K562 (cell line): ENCODE measurements around the gene AGO3. TPM values are rescaled to one million over a fixed set of nuclear protein-coding genes. Genes with fewer than 3 reads are reported as not detected.

Experiments
- ATF3 ChIP-seq, 2 experiments: fragments of 450-650 bp in 1 of 2; sonication (generic) in 1 of 2; formaldehyde crosslinking in 1 of 2; IDR thresholded peaks in 1 of 2; conservative IDR thresholded peaks in 1 of 2; 2 replicates each; pipeline versions ENCODE4 v1.6.1 to v1.8.1; 2016 to 2023; ENCODE audit warnings: mild to moderate bottlenecking in 2 of 2, moderate library complexity in 2 of 2, inconsistent platforms in 1 of 2, missing genetic modification reagents in 1 of 2
- BHLHE40 ChIP-seq: IDR thresholded peaks from 2 replicates; pipeline ENCODE4 v1.6.1; 2011; ENCODE audit warnings: low read length, improper control_type of control experiment
- CCAR2 ChIP-seq: fragments of 200-400 bp; formaldehyde crosslinking; IDR thresholded peaks from 2 replicates; pipeline ENCODE4 v1.6.1; 2017; ENCODE audit warnings: mild to moderate bottlenecking, low read depth, low read length
- CTCF ChIP-seq, 3 experiments: IDR thresholded peaks in 2 of 3; conservative IDR thresholded peaks in 1 of 3; 2 replicates each; pipeline ENCODE4 v1.5.1; 2011 to 2012; ENCODE audit warnings: low read length in 3 of 3, mild to moderate bottlenecking in 3 of 3, control low read depth in 2 of 3, improper control_type of control experiment in 1 of 3, inconsistent platforms in 1 of 3, low read depth in 1 of 3, mixed read lengths in 1 of 3, moderate library complexity in 1 of 3; ENCODE audit not compliant: insufficient read depth in 2 of 3
- EP400 ChIP-seq: fragments of 450-650 bp; IDR thresholded peaks from 2 replicates; pipeline ENCODE4 v1.6.1; 2017; ENCODE audit warnings: antibody characterized with exemption, mild to moderate bottlenecking, moderate library complexity
- ETV5 ChIP-seq: sonication (generic); formaldehyde crosslinking; IDR thresholded peaks from 2 replicates; pipeline ENCODE4 v1.4.0; 2020; ENCODE audit warnings: low read depth, mild to moderate bottlenecking, missing genetic modification reagents
- FOXK2 ChIP-seq, 2 experiments: fragments of 450-650 bp; IDR thresholded peaks in 1 of 2; conservative IDR thresholded peaks in 1 of 2; 2 replicates each; pipeline ENCODE4 v1.6.1; 2016; ENCODE audit warnings: low read depth in 2 of 2, mild to moderate bottlenecking in 1 of 2
- KAT2B ChIP-seq: IDR thresholded peaks from one replicate; pipeline ENCODE4 v1.6.1; 2012; ENCODE audit warnings: low read depth, mild to moderate bottlenecking, control low read depth, inconsistent platforms, low read length, moderate library complexity
- MEF2D ChIP-seq: conservative IDR thresholded peaks from 2 replicates; pipeline ENCODE4 v1.6.1; 2016; ENCODE audit warnings: low read depth, missing genetic modification characterization, missing compliant biosample characterization
- NCOR1 ChIP-seq: fragments of 450-650 bp; IDR thresholded peaks from 2 replicates; pipeline ENCODE4 v1.6.1; 2016; ENCODE audit warnings: mild to moderate bottlenecking, moderate library complexity
- RBM25 ChIP-seq: fragments of 200-400 bp; formaldehyde crosslinking; IDR thresholded peaks from 2 replicates; pipeline ENCODE4 v1.6.1; 2018; ENCODE audit warnings: low read length, low read depth, moderate library complexity; ENCODE audit not compliant: severe bottlenecking
- RCOR1 ChIP-seq, 2 experiments: IDR thresholded peaks; 2 replicates each; pipeline ENCODE4 v1.6.1; 2012; ENCODE audit warnings: low read depth in 2 of 2, low read length in 2 of 2, borderline replicate concordance in 1 of 2, improper control_type of control experiment in 1 of 2
- SIN3B ChIP-seq: fragments of 450-650 bp; IDR thresholded peaks from 2 replicates; pipeline ENCODE4 v1.6.1; 2017; ENCODE audit warnings: low read depth, mild to moderate bottlenecking, moderate library complexity
- SP2 ChIP-seq: IDR thresholded peaks from 2 replicates; pipeline ENCODE4 v1.6.1; 2011; ENCODE audit warnings: mild to moderate bottlenecking, low read depth, low read length, moderate library complexity; ENCODE audit not compliant: poor library complexity, severe bottlenecking; ENCODE audit errors: extremely low read depth
- SRF ChIP-seq, 2 experiments: fragments of 250-450, 450-650 bp in 1 of 2; sonication (Bioruptor Pico) in 1 of 2; sonication (generic) in 1 of 2; formaldehyde crosslinking; IDR thresholded peaks; 2 replicates each; pipeline versions ENCODE4 v1.5.0 to v1.5.1; 2020 to 2022; ENCODE audit warnings: mild to moderate bottlenecking in 1 of 2, missing genetic modification reagents in 1 of 2
- TCF15 ChIP-seq: fragments of 250-450 bp; sonication (Bioruptor Pico); IDR thresholded peaks from 2 replicates; pipeline ENCODE4 v1.8.0; 2022; ENCODE audit warnings: moderate library complexity, mild to moderate bottlenecking, inconsistent platforms
- ZFP30 ChIP-seq: fragments of 250-450 bp; sonication (Bioruptor Pico); IDR thresholded peaks from 2 replicates; pipeline ENCODE4 v1.8.0; 2022; ENCODE audit warnings: moderate library complexity, mild to moderate bottlenecking, inconsistent platforms, borderline replicate concordance
- ZNF124 ChIP-seq: sonication (generic); formaldehyde crosslinking; IDR thresholded peaks from 2 replicates; pipeline ENCODE4 v1.8.1; 2022; ENCODE audit warnings: missing genetic modification reagents
- ZNF143 ChIP-seq: sonication (generic); formaldehyde crosslinking; IDR thresholded peaks from 2 replicates; pipeline ENCODE4 v1.9.0; 2022; ENCODE audit warnings: mild to moderate bottlenecking, missing genetic modification reagents
- ZNF277 ChIP-seq: fragments of 250-450 bp; sonication (Bioruptor Pico); IDR thresholded peaks from 2 replicates; pipeline ENCODE4 v1.8.0; 2022; ENCODE audit warnings: inconsistent platforms, mild to moderate bottlenecking, moderate library complexity, borderline replicate concordance
- ZNF316 ChIP-seq: fragments of 450-650 bp; IDR thresholded peaks from 2 replicates; pipeline ENCODE4 v1.6.1; 2016
- ZNF384 ChIP-seq: IDR thresholded peaks from 2 replicates; pipeline ENCODE4 v1.6.1; 2012; ENCODE audit warnings: low read depth, low read length, improper control_type of control experiment
- polyA plus RNA-seq, 8 experiments: library from polyadenylated mRNA; depleted of rRNA in 4 of 8; stranded (reverse) in 5 of 8; unstranded in 3 of 8; fragments of >200 nt; fragmentation: Nextera tagmentation in 2 of 8; fragmentation: Illumina TruSeq in 1 of 8; extraction: Ambion mirVana in 2 of 8; extraction: Trizol in 1 of 8; gene quantifications; 2 replicates each; pipeline versions ENCODE4 v1.2.1 to v1.2.3, GENCODE V29; 2011 to 2014; ENCODE audit warnings: inconsistent platforms in 1 of 8, missing spikeins in 1 of 8
- total RNA-seq, 7 experiments: library from RNA; depleted of rRNA in 6 of 7; stranded (reverse); fragments of >200 nt in 6 of 7; fragmentation: Illumina TruSeq in 2 of 7; extraction: Trizol in 2 of 7; gene quantifications; 2 replicates each; pipeline versions ENCODE4 v1.2.1 to v1.2.3, GENCODE V29; 2011 to 2021; ENCODE audit warnings: low replicate concordance in 1 of 7

Gene AGO3
- total and polyA plus RNA-seq, 9 of the 15 experiments (the other 6 are each of a cell fraction or from before 2014, with no cell fraction given) = 4.5 to 41.5 (median 22.7) TPM

GRCh38 chr1:36088577-36089392, 157.9 kb downstream of the AGO3 start, which contains the start of gene ADPRS (continued):
- TF ChIP-seq SRF (CRISPR knock-in tag; IDR thresholded peaks at IDR 0.05) = peak in 1 of 2 experiments; percentile 12; a peak in 2 of 4 replicates
- TF ChIP-seq MEF2D = no peak
- TF ChIP-seq ZNF277 = no peak
- peak; percentile 46 for TF ChIP-seq BHLHE40
- no peak for TF ChIP-seq ZNF124
- TF ChIP-seq FOXK2 (conservative IDR thresholded peaks at IDR 0.05 in 1 of 2, IDR thresholded peaks at IDR 0.05 in 1 of 2; ENCODE audit: low read depth in 2 of 2) = peak; percentile 51 to 53; a peak in 2 of 4 replicates
- TF ChIP-seq TCF15 (CRISPR knock-in tag) = 0 out of 2 replicates have a peak, but pooled peaks have one; percentile 9
- TF ChIP-seq RCOR1 (IDR thresholded peaks at IDR 0.05; ENCODE audit: borderline replicate concordance in 1 of 2, low read depth in 2 of 2, low read length in 2 of 2) = peak in 1 of 2 experiments; percentile 62; a peak in 1 of 4 replicates
- no peak for TF ChIP-seq ATF3 (IDR thresholded peaks at IDR 0.05)
- TF ChIP-seq ATF3 (CRISPR knock-in tag; conservative IDR thresholded peaks at IDR 0.05) = peak; percentile 76; the same call in 1 of the 2 replicates
- TF ChIP-seq SIN3B = peak; percentile 100
- peak; percentile 97 to 99 (median 98) for TF ChIP-seq CTCF (IDR thresholded peaks at IDR 0.05 in 2 of 3, conservative IDR thresholded peaks at IDR 0.05 in 1 of 3; ENCODE audit: insufficient read depth in 2 of 3, low read depth in 1 of 3, low read length in 3 of 3)
- TF ChIP-seq ZNF316 = no peak
- TF ChIP-seq ZNF384 = no peak
- peak; percentile 99 for TF ChIP-seq SP2
- TF ChIP-seq EP400 = peak; percentile 93
- TF ChIP-seq KAT2B = no peak
- peak; percentile 60 for TF ChIP-seq ZNF143 (CRISPR knock-in tag)
- TF ChIP-seq NCOR1 = peak; percentile 52; the same call in 1 of the 2 replicates
- TF ChIP-seq ETV5 (CRISPR knock-in tag) = peak; percentile 99
- TF ChIP-seq ZFP30 (CRISPR knock-in tag) = no peak
- no peak for TF ChIP-seq RBM25
- TF ChIP-seq CCAR2 = no peak
